ENCODE results near the gene TOP2A.

Gene TOP2A

GRCh38 chr17:40436636-40437035, 18.9 kb upstream of the TOP2A start:
- H3K36me3 Mint-ChIP-seq (ENCODE audit: low read depth) = no peaks in the 10 kb centered on the region
- peak overlapping the region in 1 of 3 experiments; percentile 18 for H3K27ac Mint-ChIP-seq
- no peak overlapping the region for H3K4me3 Mint-ChIP-seq
- no peak for TF ChIP-seq CTCF (IDR thresholded peaks at IDR 0.05; ENCODE audit: unreplicated experiment in 3 of 3)
- no peaks in the 10 kb centered on the region for H3K27me3 Mint-ChIP-seq (ENCODE audit: low read depth)
- peaks cover 28% of the 10 kb centered on the region for H3K4me1 Mint-ChIP-seq
- H3K9me3 Mint-ChIP-seq = no peaks in the 10 kb centered on the region

- Mint-ChIP-seq H3K4me3 (no peak overlapping the region), H3K27ac (peak overlapping the region; percentile 85 to 87 (median 86)), H3K36me3 (ENCODE audit: low read depth) (no peaks in the 10 kb centered on the region), H3K4me1 (peaks cover 24% of the 10 kb centered on the region), H3K9me3 (no peaks in the 10 kb centered on the region), H3K27me3 (ENCODE audit: low read depth) (no peaks in the 10 kb centered on the region)
- TF ChIP-seq CTCF (IDR thresholded peaks at IDR 0.05; ENCODE audit: unreplicated experiment in 3 of 3) = peak; percentile 33 to 43 (median 42)
Observed at GRCh38 chr17:40433551-40434415, 16.1 kb upstream of the TOP2A start.

- TF ChIP-seq CTCF (IDR thresholded peaks at IDR 0.05; ENCODE audit: unreplicated experiment in 3 of 3) = no peak
- Mint-ChIP-seq H3K36me3 (ENCODE audit: low read depth) (no peaks in the 10 kb centered on the region), H3K27me3 (ENCODE audit: low read depth) (no peaks in the 10 kb centered on the region), H3K4me3 (peak overlapping the region in 1 of 3 experiments; percentile 10), H3K4me1 (peaks cover 24% of the 10 kb centered on the region), H3K9me3 (peaks cover 2% of the 10 kb centered on the region), H3K27ac (peak overlapping the region; percentile 85 to 87 (median 86))
Observed at GRCh38 chr17:40432864-40433528, 15.3 kb upstream of the TOP2A start.

- Mint-ChIP-seq H3K27me3 (ENCODE audit: low read depth) (no peaks in the 10 kb centered on the region), H3K4me3 (no peak overlapping the region), H3K27ac (no peak overlapping the region), H3K4me1 (peaks cover 18% of the 10 kb centered on the region), H3K36me3 (ENCODE audit: low read depth) (no peaks in the 10 kb centered on the region), H3K9me3 (peaks cover 2% of the 10 kb centered on the region)
- TF ChIP-seq CTCF (IDR thresholded peaks at IDR 0.05; ENCODE audit: unreplicated experiment in 3 of 3) = no peak
Observed at GRCh38 chr17:40431231-40431602, 13.5 kb upstream of the TOP2A start.

- Mint-ChIP-seq H3K9me3 (peaks cover 2% of the 10 kb centered on the region), H3K27me3 (ENCODE audit: low read depth) (no peaks in the 10 kb centered on the region), H3K27ac (no peak overlapping the region), H3K4me1 (peaks cover 18% of the 10 kb centered on the region), H3K36me3 (ENCODE audit: low read depth) (no peaks in the 10 kb centered on the region), H3K4me3 (no peak overlapping the region)
- no peak for TF ChIP-seq CTCF (IDR thresholded peaks at IDR 0.05; ENCODE audit: unreplicated experiment in 3 of 3)
Observed at GRCh38 chr17:40430272-40431230, 12.9 kb upstream of the TOP2A start.
